Fibroblast of upper back skin (primary cell): ENCODE results near the gene ZFHX3.

Source experiments
- DNase-seq: peaks from one replicate; pipeline ENCODE4 v3.0.0-alpha.2; 2013

The ZFHX3 gene

DNA sequence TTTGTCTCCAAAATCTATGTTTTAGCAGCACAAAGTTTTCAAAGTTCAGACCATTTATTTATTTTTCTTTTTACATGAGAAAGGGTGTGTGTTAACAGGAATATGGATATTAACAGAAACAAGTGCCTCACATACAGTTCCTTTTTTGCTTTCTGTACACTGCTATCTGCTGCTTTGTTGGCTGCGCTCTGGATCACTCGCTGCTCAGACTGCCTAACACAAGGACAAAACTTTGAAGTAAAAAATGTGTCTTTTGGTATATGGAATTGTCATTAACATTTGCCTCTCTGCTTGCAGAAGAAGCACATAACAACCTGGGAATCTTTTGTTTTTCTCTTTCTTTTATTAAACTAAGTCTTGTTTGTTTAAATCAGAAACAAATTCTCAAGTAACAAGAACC is 262.8 kb downstream of the ZFHX3 start:
- no peak for DNase-seq

DNA sequence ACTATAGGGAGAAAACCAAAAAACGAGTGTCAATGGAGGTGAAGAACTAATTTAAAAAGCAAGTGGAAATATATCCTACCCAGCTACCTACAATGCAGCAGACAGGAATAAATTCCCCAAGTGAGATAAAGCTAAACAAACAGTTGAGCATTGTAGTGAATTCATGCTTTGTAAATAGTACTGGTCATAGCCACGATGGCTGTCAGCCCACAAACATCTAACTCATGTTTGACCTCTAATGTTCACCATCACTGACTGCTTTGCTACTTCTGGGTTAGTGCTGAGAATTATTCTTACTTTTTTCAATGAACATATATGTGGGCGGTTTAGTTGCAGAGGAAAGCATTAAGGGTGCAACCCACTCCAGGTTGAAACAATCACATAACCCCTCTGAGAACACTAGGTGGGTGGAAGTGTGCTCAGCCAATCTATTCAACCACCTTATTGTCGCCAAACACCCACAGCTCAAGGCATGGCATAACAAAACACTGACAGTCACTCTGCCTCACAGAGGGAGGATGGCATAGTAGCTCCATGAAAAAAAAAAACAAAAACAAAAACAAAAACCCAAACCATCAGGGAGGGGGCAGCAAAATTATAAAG is 264.1 kb downstream of the ZFHX3 start:
- peak; percentile 8 for DNase-seq

DNA sequence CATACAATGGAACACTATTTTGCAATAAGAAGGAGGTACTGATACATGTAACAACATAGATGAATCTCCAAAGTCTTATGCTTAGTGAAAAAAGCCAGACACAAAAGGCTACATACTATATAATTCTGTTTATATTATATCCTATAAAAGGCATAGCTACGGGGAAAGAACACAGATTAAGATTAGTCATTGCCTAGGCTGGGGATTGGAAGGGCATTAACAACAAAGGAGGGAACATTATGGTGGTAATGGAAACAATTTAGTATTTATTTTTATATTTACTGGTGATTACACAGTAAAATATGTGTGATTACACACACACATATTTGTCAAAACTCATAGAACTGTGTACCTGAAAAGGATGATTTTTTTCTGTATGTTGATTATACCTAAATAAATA is 278.1 kb downstream of the ZFHX3 start:
- DNase-seq: no peak

DNA sequence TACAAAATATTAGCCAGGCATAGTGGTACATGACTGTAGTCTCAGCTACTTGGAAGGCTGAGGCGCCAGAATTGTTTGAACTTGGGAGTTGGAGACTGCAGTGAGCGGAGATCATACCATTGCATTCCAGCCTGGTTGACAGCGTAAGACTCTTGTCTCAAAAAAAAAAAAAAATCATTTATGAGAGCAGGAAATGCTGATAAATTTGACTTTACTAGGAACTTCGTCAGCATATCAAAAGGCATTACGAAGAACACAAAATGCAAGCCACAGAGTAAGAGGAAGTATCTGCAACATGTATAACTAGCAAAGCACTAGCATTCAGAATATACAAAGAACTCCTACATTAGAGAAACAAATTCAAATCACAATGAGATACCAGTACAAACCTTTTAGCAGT is 279.3 kb downstream of the ZFHX3 start:
- no peak for DNase-seq

DNA sequence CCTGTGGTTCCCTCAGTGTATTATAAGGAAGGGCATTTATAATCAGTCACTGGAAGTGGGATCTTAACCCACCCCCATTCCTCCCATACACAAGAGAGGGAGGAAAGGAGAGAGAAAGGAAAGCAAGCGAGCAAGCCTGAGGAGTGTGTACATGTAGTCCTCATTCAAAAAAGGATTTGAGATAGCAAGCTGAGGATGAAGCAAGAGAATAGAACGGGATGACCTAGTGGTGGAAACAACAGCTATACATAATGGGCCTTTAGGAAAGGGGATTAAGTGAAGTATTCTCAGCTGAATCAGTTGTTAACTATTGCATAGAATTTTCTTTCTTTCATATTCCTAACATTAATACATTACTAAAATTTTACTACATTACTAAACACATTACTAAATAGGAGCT is 281.4 kb downstream of the ZFHX3 start:
- no peak for DNase-seq

DNA sequence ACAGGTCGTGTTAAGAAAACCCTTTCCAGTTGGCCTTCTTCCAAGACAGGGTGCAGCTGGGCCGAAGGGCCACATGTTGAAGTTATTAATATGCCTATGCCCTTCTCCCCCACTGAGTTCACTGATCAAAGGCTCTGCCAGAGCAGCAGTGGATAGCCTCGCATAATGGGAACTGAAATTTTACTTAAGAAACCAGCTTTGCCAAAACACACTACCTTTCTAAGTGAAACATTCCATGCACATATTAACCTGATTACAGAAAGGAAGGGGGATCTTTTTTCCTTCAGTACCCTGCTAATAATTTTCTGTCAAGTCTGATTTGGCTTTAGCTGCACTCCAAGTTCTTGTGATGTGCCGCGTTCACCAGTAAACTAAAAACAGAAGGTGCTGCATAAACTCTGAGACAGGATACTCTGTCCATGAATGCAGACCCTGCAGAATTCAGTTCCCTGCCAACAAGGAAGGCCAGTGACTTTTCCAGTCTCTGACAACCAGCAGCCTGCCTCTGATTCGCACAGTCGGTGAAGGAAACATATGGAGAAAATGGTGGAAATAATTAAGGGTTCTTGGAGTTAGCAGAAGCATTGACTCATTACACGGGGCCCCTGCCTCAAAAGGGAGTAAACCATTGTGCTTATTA is 283.8 kb downstream of the ZFHX3 start:
- peak; percentile 30 for DNase-seq

DNA sequence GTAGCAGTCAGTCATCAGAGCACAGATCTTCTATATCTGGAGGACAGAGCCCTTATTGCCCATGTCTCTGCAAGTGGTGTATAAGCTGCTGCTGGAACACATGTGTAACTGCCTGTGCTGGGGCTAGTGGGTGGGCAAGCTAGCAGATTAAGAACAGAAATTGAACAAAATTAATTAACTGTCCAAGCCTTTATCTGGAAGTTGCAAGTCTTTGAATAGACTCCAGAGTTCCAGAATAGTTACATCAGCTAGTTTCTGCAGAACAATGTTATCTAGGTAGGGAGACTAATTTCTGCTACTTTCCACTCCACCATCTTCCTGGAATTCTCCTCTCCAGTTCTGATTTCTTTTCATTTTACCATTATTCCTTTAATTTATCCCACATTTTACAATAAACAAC is 287.3 kb downstream of the ZFHX3 start:
- DNase-seq: no peak

DNA sequence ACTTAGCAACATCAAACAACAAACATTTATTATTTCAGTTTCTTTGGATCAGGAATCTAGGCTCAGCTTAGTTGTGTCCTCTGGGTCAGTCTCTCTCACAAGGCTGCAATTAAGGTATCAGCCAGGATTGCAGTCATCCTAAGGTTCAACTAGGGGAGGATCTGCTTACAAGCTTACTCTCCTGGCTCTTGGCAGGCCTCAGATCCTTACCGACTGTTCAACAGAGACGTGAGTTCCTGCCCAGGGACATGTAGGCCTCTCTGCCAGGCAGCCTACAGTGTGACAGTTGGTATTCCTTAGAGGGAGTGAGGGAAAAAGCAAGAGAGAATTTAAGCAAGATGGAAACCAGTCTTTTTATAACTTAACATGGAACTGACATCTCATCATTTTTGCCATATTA is 294.0 kb downstream of the ZFHX3 start:
- no peak for DNase-seq

DNA sequence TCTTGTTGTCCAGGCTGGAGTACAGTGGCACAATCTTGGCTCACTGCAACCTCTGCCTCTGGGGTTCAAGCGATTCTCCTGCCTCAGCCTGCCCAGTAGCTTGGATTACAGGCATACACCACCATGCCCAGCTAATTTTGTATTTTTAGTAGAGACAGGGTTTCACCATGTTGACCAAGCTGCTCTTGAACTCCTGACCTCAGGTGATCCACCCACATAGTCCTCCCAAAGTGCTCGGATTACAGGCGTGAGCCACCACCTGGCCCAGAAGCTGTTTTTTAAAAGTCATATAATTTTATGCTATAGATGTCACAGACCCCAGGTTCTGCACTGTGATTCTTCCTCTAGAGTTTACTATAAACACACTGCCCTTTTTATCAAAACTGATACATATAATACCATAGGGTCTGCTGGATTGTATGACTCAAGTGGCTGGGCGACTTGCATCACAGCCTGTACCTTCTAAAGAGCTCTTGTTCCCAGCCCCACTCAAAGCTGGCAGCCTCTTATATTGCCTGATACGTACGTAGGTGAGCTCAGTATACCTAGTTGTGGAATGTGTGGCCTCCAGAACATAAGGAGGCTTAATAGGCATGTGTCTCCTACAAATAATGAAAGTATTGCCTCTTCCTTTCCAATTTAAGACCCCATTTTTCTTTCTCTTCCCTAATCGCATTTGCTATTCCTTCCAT is 295.8 kb downstream of the ZFHX3 start:
- DNase-seq: no peak

DNA sequence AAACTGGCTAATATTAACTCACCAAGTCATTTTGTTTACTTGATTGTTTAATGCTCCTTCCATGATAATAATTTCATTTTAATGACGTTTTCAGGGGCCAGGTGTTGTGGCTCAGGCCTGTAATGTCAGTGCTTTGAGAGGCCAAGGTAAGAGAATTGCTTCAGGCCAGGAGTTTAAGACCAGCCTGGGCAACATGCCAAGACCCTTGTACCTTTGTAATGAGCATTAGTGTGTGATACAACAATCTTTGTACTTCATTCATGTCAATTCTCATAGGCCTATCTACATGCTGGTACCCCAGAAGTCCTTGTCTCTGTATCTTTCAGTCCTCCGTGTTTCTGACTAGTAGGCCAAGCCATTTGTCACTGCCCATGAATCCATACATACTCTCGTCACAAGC is 296.9 kb downstream of the ZFHX3 start:
- no peak for DNase-seq

DNA sequence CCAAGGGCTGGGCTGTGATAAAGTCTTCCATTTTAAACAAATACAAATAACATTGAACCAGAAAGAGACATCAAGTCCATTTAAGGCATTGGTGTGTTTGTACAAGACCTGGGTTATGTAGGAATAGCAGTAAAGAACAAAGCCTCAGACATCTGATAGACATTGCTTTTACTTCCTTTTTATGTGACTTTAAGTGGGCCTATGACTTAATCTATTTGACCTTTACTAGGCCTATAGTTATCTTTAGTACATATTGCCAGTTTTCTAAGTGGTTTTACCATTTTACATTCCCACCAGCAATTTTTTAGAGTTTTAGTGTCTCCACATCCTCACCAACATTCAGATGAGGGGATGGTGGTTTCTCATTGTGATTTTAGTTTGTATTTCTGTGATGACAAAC is 298.8 kb downstream of the ZFHX3 start:
- no peak for DNase-seq

DNA sequence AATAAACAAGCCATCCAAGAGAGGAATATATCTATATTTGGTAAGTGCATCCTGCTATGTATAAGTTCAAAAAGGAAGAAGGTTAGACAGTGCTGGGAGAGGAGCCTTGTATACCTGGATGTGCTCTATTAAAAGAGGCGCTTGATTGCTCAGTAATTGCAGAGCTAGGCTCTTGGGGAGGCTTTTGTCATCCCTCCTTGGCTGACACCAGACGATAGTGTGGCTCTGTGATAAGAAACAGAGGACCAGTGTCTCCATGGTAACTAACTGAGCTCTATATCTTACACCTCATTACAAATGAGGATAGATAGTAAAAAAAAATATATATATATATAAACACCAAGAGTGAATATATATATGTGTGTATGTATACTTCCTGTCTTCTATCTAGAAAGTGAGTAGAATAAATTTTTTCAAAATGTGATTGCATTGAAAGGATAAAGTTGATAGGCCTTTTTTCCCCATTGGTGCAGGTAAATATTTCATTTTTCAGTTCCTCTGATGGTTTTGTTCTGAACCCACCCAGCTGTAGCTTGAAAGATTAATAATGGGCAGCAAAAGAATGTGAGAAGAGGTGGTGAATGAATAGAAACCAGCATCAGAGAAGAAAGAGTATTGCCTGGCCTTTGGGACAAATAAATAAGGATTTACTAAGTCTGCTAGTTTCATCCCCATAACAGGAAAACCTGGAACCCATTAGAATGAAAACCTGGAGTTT is 303.7 kb downstream of the ZFHX3 start:
- no peak for DNase-seq

DNA sequence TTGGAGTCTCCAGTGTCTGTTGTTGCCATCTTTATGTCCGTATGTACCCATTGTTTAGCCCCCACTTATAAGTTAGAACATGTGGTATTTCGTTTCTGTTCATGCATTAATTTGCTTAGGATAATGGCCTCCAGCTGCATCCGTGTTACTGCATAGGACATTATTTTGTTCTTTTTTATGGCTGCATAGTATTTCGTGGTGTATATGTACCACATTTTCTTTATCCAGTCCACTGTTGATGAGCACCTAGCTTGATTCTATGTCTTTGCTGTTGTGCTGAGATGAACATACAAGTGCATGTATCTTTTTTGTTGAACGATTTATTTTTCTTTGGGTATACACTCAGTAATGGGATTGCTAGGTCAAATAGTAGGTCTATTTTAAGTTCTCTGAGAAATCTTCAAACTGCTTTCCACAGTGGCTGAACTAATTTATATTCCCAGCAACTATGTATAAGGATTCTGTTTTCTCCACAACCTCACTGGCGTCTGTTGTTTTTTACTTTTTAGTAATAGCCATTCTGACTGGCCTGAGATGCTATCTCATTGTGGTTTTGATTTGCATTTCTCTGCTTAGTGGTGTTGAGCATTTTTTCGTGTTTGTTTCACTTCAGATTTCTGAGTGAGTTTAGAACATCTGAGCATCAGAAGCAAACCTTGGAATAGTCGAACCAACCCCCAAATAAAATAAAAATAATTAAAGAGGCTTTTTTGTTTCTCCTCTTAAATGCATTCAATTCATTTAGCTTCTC is 304.7 kb downstream of the ZFHX3 start:
- DNase-seq: peak; percentile 6

DNA sequence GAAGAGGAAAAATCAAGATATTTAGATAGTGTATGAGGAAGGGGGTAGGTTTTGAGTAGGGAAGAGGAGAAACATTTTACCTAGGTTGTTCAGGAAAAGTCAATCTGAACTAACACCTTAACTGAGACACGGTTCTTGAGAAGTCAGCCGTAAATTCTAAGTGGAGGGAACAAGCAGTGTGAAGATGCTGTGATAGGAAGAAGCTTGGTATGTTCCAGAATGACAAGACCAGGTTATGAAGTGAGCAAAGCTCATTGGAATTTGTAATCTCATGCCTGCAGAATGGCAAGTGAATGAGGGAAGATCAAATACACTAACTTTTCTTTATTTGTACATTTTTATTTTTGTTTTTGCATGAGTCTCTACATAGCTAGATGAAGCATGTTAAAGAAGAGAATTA is 307.6 kb downstream of the ZFHX3 start:
- peak; percentile 36 for DNase-seq

DNA sequence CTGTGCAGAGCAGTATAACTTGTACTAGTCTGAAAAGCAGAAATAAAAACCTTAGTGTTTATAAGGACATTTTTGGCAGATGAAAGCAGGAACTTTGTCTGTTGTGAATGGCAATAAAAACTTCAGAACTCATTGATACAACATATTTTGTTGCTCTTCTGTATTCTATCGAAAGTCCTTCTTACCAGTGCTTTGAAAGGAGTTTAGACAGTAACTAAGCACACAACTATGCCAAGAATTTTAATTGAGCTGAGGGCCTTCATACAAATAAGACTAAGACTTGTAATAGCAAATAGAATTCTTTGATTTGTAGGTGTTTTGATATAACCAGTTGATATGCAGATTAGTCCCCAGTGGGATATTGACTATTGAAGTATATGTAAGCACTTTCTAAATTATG is 308.4 kb downstream of the ZFHX3 start:
- peak; percentile 69 for DNase-seq

DNA sequence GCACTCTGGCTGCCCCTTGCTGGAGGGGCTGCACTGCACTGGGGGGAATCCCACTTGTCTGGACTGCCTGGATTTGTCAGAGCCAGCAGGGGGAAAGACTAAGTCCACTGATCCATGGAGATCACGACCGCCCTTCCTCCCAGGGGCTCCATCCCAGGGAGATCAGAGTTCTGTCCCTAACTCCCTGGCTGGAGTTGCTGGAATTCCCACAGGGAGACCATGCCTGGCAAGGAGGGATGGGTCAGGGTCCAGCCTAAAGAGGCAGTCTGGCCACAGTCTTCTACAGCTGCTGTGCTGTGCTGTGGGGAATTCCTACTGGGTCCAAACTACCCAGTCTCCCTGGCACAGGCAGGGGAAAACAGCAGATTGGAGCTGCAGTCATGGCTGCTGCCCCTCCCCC is 311.9 kb downstream of the ZFHX3 start:
- DNase-seq: no peak
